ENCODE results near the gene KCNQ1OT1.

Gene KCNQ1OT1

GRCh38 chr11:2699531-2700414 lies at the start of gene KCNQ1OT1:
KCNQ1OT1 (minus strand) TSS chr11:2699994.
- H3K9me3 ChIP-seq (ENCODE audit: control insufficient read depth, insufficient read depth, low read depth, low read length), result no peaks in the 10 kb centered on the region
- H3K27ac ChIP-seq (ENCODE audit: low read depth, low read length), result peak within 1 kb of the TSS; percentile 68; the same call in 1 of the 2 replicates
- H3K9ac ChIP-seq (ENCODE audit: low read length), result peak within 1 kb of the TSS; percentile 84
- no peaks in the 10 kb centered on the region for H3K36me3 ChIP-seq (ENCODE audit: control insufficient read depth, insufficient read depth, low read length)
- peaks cover 38% of the 10 kb centered on the region for H3K27me3 ChIP-seq (ENCODE audit: control insufficient read depth, insufficient read depth, low read length)
- peak within 1 kb of the TSS; percentile 75 for H3K4me3 ChIP-seq (ENCODE audit: low read depth, low read length)
- H3K4me1 ChIP-seq (ENCODE audit: control insufficient read depth, insufficient read depth, low read length), result peaks cover 50% of the 10 kb centered on the region

- no peak overlapping the region for H3K4me3 ChIP-seq (ENCODE audit: low read depth, low read length)
- peaks cover 61% of the 10 kb centered on the region for H3K27me3 ChIP-seq (ENCODE audit: control insufficient read depth, insufficient read depth, low read length)
Measured at GRCh38 chr11:2748814-2749554, 49.2 kb upstream of the KCNQ1OT1 start.

GRCh38 chr11:2748061-2748813 lies 48.4 kb upstream of the KCNQ1OT1 start:
- Histone ChIP-seq H3K27ac (ENCODE audit: low read depth, low read length) (no peak overlapping the region), H3K9me3 (ENCODE audit: control insufficient read depth, insufficient read depth, low read depth, low read length) (no peaks in the 10 kb centered on the region), H3K9ac (ENCODE audit: low read length) (no peak overlapping the region), H3K4me1 (ENCODE audit: control insufficient read depth, insufficient read depth, low read length) (no peaks in the 10 kb centered on the region), H3K27me3 (ENCODE audit: control insufficient read depth, insufficient read depth, low read length) (peaks cover 56% of the 10 kb centered on the region), H3K4me3 (ENCODE audit: low read depth, low read length) (no peak overlapping the region), H3K36me3 (ENCODE audit: control insufficient read depth, insufficient read depth, low read length) (no peaks in the 10 kb centered on the region)

More at GRCh38 chr11:2748814-2749554, 49.2 kb upstream of the KCNQ1OT1 start:
- Histone ChIP-seq H3K36me3 (ENCODE audit: control insufficient read depth, insufficient read depth, low read length) (no peaks in the 10 kb centered on the region), H3K9ac (ENCODE audit: low read length) (no peak overlapping the region), H3K9me3 (ENCODE audit: control insufficient read depth, insufficient read depth, low read depth, low read length) (no peaks in the 10 kb centered on the region), H3K4me1 (ENCODE audit: control insufficient read depth, insufficient read depth, low read length) (no peaks in the 10 kb centered on the region), H3K27ac (ENCODE audit: low read depth, low read length) (no peak overlapping the region)

GRCh38 chr11:2747248-2748027 lies 47.6 kb upstream of the KCNQ1OT1 start:
- H3K27me3 ChIP-seq (ENCODE audit: control insufficient read depth, insufficient read depth, low read length), result peaks cover 48% of the 10 kb centered on the region
- H3K9ac ChIP-seq (ENCODE audit: low read length), result no peak overlapping the region
- no peak overlapping the region for H3K27ac ChIP-seq (ENCODE audit: low read depth, low read length)

GRCh38 chr11:2746401-2747247 lies 46.8 kb upstream of the KCNQ1OT1 start:
- H3K27me3 ChIP-seq (ENCODE audit: control insufficient read depth, insufficient read depth, low read length), result peaks cover 44% of the 10 kb centered on the region
- no peak overlapping the region for H3K4me3 ChIP-seq (ENCODE audit: low read depth, low read length)
- no peaks in the 10 kb centered on the region for H3K9me3 ChIP-seq (ENCODE audit: control insufficient read depth, insufficient read depth, low read depth, low read length)
- H3K27ac ChIP-seq (ENCODE audit: low read depth, low read length), result no peak overlapping the region
- H3K36me3 ChIP-seq (ENCODE audit: control insufficient read depth, insufficient read depth, low read length), result no peaks in the 10 kb centered on the region
- H3K9ac ChIP-seq (ENCODE audit: low read length), result no peak overlapping the region
- no peaks in the 10 kb centered on the region for H3K4me1 ChIP-seq (ENCODE audit: control insufficient read depth, insufficient read depth, low read length)

More at GRCh38 chr11:2747248-2748027, 47.6 kb upstream of the KCNQ1OT1 start:
- no peaks in the 10 kb centered on the region for H3K36me3 ChIP-seq (ENCODE audit: control insufficient read depth, insufficient read depth, low read length)
- no peak overlapping the region for H3K4me3 ChIP-seq (ENCODE audit: low read depth, low read length)
- no peaks in the 10 kb centered on the region for H3K4me1 ChIP-seq (ENCODE audit: control insufficient read depth, insufficient read depth, low read length)
- no peaks in the 10 kb centered on the region for H3K9me3 ChIP-seq (ENCODE audit: control insufficient read depth, insufficient read depth, low read depth, low read length)

GRCh38 chr11:2745511-2745910 lies 45.7 kb upstream of the KCNQ1OT1 start:
- no peaks in the 10 kb centered on the region for H3K9me3 ChIP-seq (ENCODE audit: control insufficient read depth, insufficient read depth, low read depth, low read length)
- H3K4me1 ChIP-seq (ENCODE audit: control insufficient read depth, insufficient read depth, low read length), result no peaks in the 10 kb centered on the region
- H3K4me3 ChIP-seq (ENCODE audit: low read depth, low read length), result no peak overlapping the region
- H3K27ac ChIP-seq (ENCODE audit: low read depth, low read length), result no peak overlapping the region
- peaks cover 34% of the 10 kb centered on the region for H3K27me3 ChIP-seq (ENCODE audit: control insufficient read depth, insufficient read depth, low read length)
- no peak overlapping the region for H3K9ac ChIP-seq (ENCODE audit: low read length)
- H3K36me3 ChIP-seq (ENCODE audit: control insufficient read depth, insufficient read depth, low read length), result no peaks in the 10 kb centered on the region

GRCh38 chr11:2744166-2744565 lies 44.4 kb upstream of the KCNQ1OT1 start:
- H3K27me3 ChIP-seq (ENCODE audit: control insufficient read depth, insufficient read depth, low read length), result peaks cover 28% of the 10 kb centered on the region
- H3K9me3 ChIP-seq (ENCODE audit: control insufficient read depth, insufficient read depth, low read depth, low read length), result no peaks in the 10 kb centered on the region
- H3K9ac ChIP-seq (ENCODE audit: low read length), result no peak overlapping the region
- H3K36me3 ChIP-seq (ENCODE audit: control insufficient read depth, insufficient read depth, low read length), result no peaks in the 10 kb centered on the region
- H3K4me1 ChIP-seq (ENCODE audit: control insufficient read depth, insufficient read depth, low read length), result no peaks in the 10 kb centered on the region
- no peak overlapping the region for H3K27ac ChIP-seq (ENCODE audit: low read depth, low read length)
- no peak overlapping the region for H3K4me3 ChIP-seq (ENCODE audit: low read depth, low read length)

- Histone ChIP-seq H3K27ac (ENCODE audit: low read depth, low read length) (no peak overlapping the region), H3K36me3 (ENCODE audit: control insufficient read depth, insufficient read depth, low read length) (no peaks in the 10 kb centered on the region), H3K4me3 (ENCODE audit: low read depth, low read length) (no peak overlapping the region), H3K9me3 (ENCODE audit: control insufficient read depth, insufficient read depth, low read depth, low read length) (no peaks in the 10 kb centered on the region), H3K9ac (ENCODE audit: low read length) (no peak overlapping the region), H3K4me1 (ENCODE audit: control insufficient read depth, insufficient read depth, low read length) (no peaks in the 10 kb centered on the region), H3K27me3 (ENCODE audit: control insufficient read depth, insufficient read depth, low read length) (peaks cover 28% of the 10 kb centered on the region)
Measured at GRCh38 chr11:2743427-2744110, 43.8 kb upstream of the KCNQ1OT1 start.

GRCh38 chr11:2742611-2743426 lies 43.0 kb upstream of the KCNQ1OT1 start:
- Histone ChIP-seq H3K27me3 (ENCODE audit: control insufficient read depth, insufficient read depth, low read length) (peaks cover 27% of the 10 kb centered on the region), H3K27ac (ENCODE audit: low read depth, low read length) (no peak overlapping the region), H3K9ac (ENCODE audit: low read length) (no peak overlapping the region), H3K4me1 (ENCODE audit: control insufficient read depth, insufficient read depth, low read length) (peaks cover under 1% of the 10 kb centered on the region; the same call in 1 of the 2 replicates), H3K9me3 (ENCODE audit: control insufficient read depth, insufficient read depth, low read depth, low read length) (no peaks in the 10 kb centered on the region), H3K4me3 (ENCODE audit: low read depth, low read length) (no peak overlapping the region), H3K36me3 (ENCODE audit: control insufficient read depth, insufficient read depth, low read length) (no peaks in the 10 kb centered on the region)
